ENCODE data around the gene GPR146. TPM values are rescaled to one million over a fixed set of nuclear protein-coding genes. Genes with fewer than 3 reads are reported as not detected.

The GPR146 gene
- total RNA-seq, 4 donors from 2014 or later, result 29.6 to 89.8 (median 56.9) TPM

GRCh38 chr7:1022801-1023465, 21.4 kb upstream of the GPR146 start:
- ATAC-seq (ENCODE audit: low FRiP score) (no peak), DNase-seq (ENCODE audit: low spot score) (no peak)
- no peak for TF ChIP-seq CTCF (IDR thresholded peaks at IDR 0.05)

- ATAC-seq (ENCODE audit: low FRiP score), result no peak
- TF ChIP-seq CTCF (IDR thresholded peaks at IDR 0.05), result no peak
Measured at GRCh38 chr7:1024331-1024841, 20.0 kb upstream of the GPR146 start.

GRCh38 chr7:1024876-1025742, 19.2 kb upstream of the GPR146 start:
- ATAC-seq (ENCODE audit: low FRiP score) (no peak), DNase-seq (ENCODE audit: low spot score) (no peak)
- no peak for TF ChIP-seq CTCF (IDR thresholded peaks at IDR 0.05)

More at GRCh38 chr7:1024331-1024841, 20.0 kb upstream of the GPR146 start:
- DNase-seq (ENCODE audit: low spot score), result no peak

- ATAC-seq (ENCODE audit: low FRiP score), result no peak
- TF ChIP-seq CTCF (IDR thresholded peaks at IDR 0.05), result no peak
- no peak for DNase-seq (ENCODE audit: low spot score)
Measured at GRCh38 chr7:1025743-1026581, 18.4 kb upstream of the GPR146 start.

GRCh38 chr7:1026721-1027161, 17.6 kb upstream of the GPR146 start:
- ATAC-seq (ENCODE audit: low FRiP score) (no peak), DNase-seq (ENCODE audit: low spot score) (no peak)
- TF ChIP-seq CTCF (IDR thresholded peaks at IDR 0.05), result no peak

- TF ChIP-seq CTCF (IDR thresholded peaks at IDR 0.05), result no peak
- ATAC-seq (ENCODE audit: low FRiP score) (no peak), DNase-seq (ENCODE audit: low spot score) (no peak)
Measured at GRCh38 chr7:1027242-1028043, 16.9 kb upstream of the GPR146 start.
